AG04450 (cell line): Measurements from ENCODE around the gene ZCCHC2. TPM values are rescaled to one million over a fixed set of nuclear protein-coding genes. Genes with fewer than 3 reads are reported as not detected.

Experiments used
- CTCF ChIA-PET: fragments of 300-600, 350-600 bp; formaldehyde crosslinking; extraction: SDS; loops from one replicate; lab custom pipeline; 2022; ENCODE audit warnings: antibody characterized with exemption, inconsistent platforms; lab: Charles Lee
- POLR2A ChIA-PET: fragments of 350-600 bp; formaldehyde crosslinking; extraction: SDS; loops from one replicate; lab custom pipeline; 2021; ENCODE audit warnings: antibody characterized with exemption, inconsistent platforms; lab: Yijun Ruan, JAX
- DNase-seq: peaks from one replicate; pipeline ENCODE4 v3.0.0-alpha.2; 2011; ENCODE audit warnings: low read depth, low spot score
- H3K27ac ChIP-seq: one replicate; pipeline ENCODE4 v1.5.1; 2012; ENCODE audit warnings: low read depth, low read length, control low read depth
- H3K27me3 ChIP-seq: one replicate; pipeline ENCODE4 v1.6.0; 2012; ENCODE audit warnings: low read length; ENCODE audit not compliant: control insufficient read depth, insufficient read depth
- H3K4me3 ChIP-seq: 2 replicates; pipeline ENCODE4 v1.5.1; 2011; ENCODE audit warnings: mild to moderate bottlenecking, low read depth, low read length, control low read depth
- H3K9me3 ChIP-seq: 2 replicates; pipeline ENCODE4 v1.5.1; 2012; ENCODE audit warnings: low read length; ENCODE audit not compliant: control insufficient read depth, insufficient read depth
- CTCF ChIP-seq: IDR thresholded peaks from 2 replicates; pipeline ENCODE4 v1.5.1; 2011; ENCODE audit warnings: low read depth, low read length, control low read depth, inconsistent platforms
- polyA plus RNA-seq: library from polyadenylated mRNA; depleted of rRNA; stranded (reverse); fragments of >200 nt; gene quantifications from 2 replicates; pipeline ENCODE4 v1.2.3, GENCODE V29; 2011

ZCCHC2 gene
- polyA plus RNA-seq, 1 experiment = 5.8 TPM

- H3K9me3 ChIP-seq = no peaks in the 10 kb centered on the region; the same call in 1 of the 2 replicates
- DNase-seq = no peak
- no peak overlapping the region for H3K4me3 ChIP-seq
- ChIA-PET CTCF (interaction anchor here (0.8 to 0.9 kb wide), 2 partner anchors 76 to 85 kb away, joined by 3 to 4 read pairs; no protein-coding TSS in a partner anchor), POLR2A (no interaction called here)
- peaks cover 9% of the 10 kb centered on the region for H3K27me3 ChIP-seq
- no peak for TF ChIP-seq CTCF
- no peak overlapping the region for H3K27ac ChIP-seq
Observed at GRCh38 chr18:62510789-62511188, 12.0 kb upstream of the ZCCHC2 start.

GRCh38 chr18:62512532-62512931 is 10.3 kb upstream of the ZCCHC2 start:
- Histone ChIP-seq H3K27me3 (peaks cover 12% of the 10 kb centered on the region), H3K9me3 (no peaks in the 10 kb centered on the region; the same call in 1 of the 2 replicates), H3K4me3 (no peak overlapping the region), H3K27ac (no peak overlapping the region)
- ChIA-PET POLR2A (no interaction called here), CTCF (interaction anchor here (1.0 to 1.7 kb wide), 2 partner anchors 65 to 87 kb away, joined by 3 to 5 read pairs; no protein-coding TSS in a partner anchor)
- no peak for DNase-seq
- TF ChIP-seq CTCF = no peak

- no peak for TF ChIP-seq CTCF
- Histone ChIP-seq H3K27ac (no peak overlapping the region), H3K9me3 (no peaks in the 10 kb centered on the region; the same call in 1 of the 2 replicates), H3K27me3 (peaks cover 12% of the 10 kb centered on the region), H3K4me3 (no peak overlapping the region)
- CTCF ChIA-PET = interaction anchor here (1.0 to 1.7 kb wide), 2 partner anchors 64 to 87 kb away, joined by 3 to 5 read pairs; no protein-coding TSS in a partner anchor
- POLR2A ChIA-PET = no interaction called here
- DNase-seq = no peak
Observed at GRCh38 chr18:62512996-62513395, 9.8 kb upstream of the ZCCHC2 start.

GRCh38 chr18:62514570-62514969 is 8.3 kb upstream of the ZCCHC2 start:
- ChIA-PET CTCF (no interaction called here), POLR2A (no interaction called here)
- Histone ChIP-seq H3K27ac (no peak overlapping the region), H3K27me3 (peaks cover 11% of the 10 kb centered on the region), H3K9me3 (no peaks in the 10 kb centered on the region; the same call in 1 of the 2 replicates), H3K4me3 (no peak overlapping the region)
- no peak for DNase-seq
- TF ChIP-seq CTCF = no peak

GRCh38 chr18:62516242-62516641 is 6.6 kb upstream of the ZCCHC2 start:
- CTCF ChIA-PET = interaction anchor here (1.4 to 1.9 kb wide), 2 partner anchors 70 to 91 kb away, joined by 4 to 7 read pairs; no protein-coding TSS in a partner anchor
- H3K27ac ChIP-seq = no peak overlapping the region
- no peak for TF ChIP-seq CTCF
- no peak overlapping the region for H3K4me3 ChIP-seq
- no peak for DNase-seq
- POLR2A ChIA-PET = no interaction called here
- H3K27me3 ChIP-seq = peaks cover 5% of the 10 kb centered on the region
- no peaks in the 10 kb centered on the region; the same call in 1 of the 2 replicates for H3K9me3 ChIP-seq
